ENCODE measurements around the gene MX2.
"Not testable (repeated sequence)": the region's sequence is repeated elsewhere in the genome, so short reads cannot be mapped to it uniquely, and the experiment has no call there.

The MX2 gene

DNA sequence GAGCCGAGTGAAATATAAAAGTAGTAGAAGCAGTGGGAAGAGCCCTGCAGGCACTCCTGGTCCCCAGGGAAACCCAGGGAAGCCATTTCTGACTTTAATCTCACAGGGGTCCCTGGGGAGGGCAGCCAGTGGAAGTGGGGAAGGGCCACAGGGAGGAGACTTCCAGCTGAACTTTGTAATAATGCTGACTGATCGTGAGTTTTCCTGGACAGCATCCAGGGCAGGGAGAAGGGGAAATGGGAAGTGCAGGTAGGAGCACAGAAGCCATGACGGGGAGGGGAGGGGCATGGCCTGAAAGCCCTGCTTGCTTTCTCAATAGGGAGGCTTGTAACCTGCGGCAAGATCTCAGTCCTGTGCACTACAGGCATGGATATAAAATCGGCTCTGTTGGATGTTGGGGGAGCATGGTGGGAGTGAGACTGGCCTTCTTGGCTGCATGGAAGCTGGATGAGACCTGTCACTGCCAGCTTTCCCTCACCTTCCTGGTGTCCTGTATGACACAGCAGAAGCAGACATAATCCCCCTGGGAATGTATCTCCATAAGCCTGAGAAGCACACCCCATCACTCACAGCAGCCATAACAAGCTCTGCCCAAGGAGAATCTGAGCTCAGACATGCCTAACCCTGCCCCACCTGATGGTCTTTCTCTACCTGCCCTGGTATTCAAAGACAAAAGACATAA is 49.1 kb downstream of the MX2 start:
- DNase-seq (ENCODE audit: low spot score) (no peak), FAIRE-seq (no peak)

GRCh38 chr21:41411449-41412089 is 49.7 kb downstream of the MX2 start:
- FAIRE-seq: no peak
- DNase-seq (ENCODE audit: low spot score): no peak

DNA sequence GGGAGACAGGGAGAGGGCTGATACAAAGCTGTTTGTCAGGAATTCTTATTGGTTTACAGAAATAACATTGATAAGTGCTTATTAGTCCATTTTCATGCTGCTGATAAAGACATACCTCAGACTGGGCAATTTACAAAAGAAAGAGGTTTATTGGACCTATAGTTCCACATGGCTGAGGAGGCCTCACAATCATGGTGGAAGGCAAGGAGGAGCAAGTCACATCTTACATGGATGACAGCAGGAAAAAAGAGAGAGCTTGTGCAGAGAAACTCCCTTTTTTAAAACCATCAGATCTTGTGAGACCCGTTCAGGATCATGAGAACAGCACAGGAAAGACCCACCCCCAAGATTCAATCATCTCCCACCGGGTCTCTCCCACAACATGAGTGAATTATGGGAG is 55.7 kb downstream of the MX2 start:
- DNase-seq (ENCODE audit: low spot score); FAIRE-seq: not testable (repeated sequence)

DNA sequence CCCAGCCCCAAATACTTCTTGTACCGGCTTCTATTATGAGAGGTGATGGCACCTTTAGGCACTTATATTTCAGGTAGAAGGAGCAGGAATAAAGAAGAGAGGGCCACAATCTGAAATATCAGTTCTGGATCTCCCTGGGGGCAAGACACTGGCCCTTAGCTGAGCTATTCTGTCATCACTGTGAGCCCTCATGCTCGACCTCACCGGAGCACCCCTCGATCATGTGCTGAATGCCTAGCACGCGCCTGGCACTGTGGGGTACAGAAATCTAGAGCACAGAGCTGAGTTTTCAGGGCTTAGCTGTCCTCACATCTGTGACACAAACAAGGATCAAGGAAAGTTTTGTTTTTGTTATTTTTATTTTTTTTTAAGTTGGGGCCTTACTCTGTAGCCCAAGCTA is 56.6 kb downstream of the MX2 start:
- DNase-seq (ENCODE audit: low spot score) (no peak), FAIRE-seq (no peak)

GRCh38 chr21:41418956-41419680 is 57.3 kb downstream of the MX2 start:
- DNase-seq (ENCODE audit: low spot score): no peak
- FAIRE-seq: no peak

- FAIRE-seq: no peak
Measured at GRCh38 chr21:41419921-41420862, 58.4 kb downstream of the MX2 start.

GRCh38 chr21:41420998-41421397 is 59.2 kb downstream of the MX2 start:
- not testable (repeated sequence) for FAIRE-seq; DNase-seq (ENCODE audit: low spot score)

More at GRCh38 chr21:41419921-41420862, 58.4 kb downstream of the MX2 start:
- DNase-seq (ENCODE audit: low spot score): peak; percentile 44

- FAIRE-seq: no peak
- DNase-seq (ENCODE audit: low spot score): no peak
Measured at GRCh38 chr21:41422546-41423304, 60.9 kb downstream of the MX2 start.

DNA sequence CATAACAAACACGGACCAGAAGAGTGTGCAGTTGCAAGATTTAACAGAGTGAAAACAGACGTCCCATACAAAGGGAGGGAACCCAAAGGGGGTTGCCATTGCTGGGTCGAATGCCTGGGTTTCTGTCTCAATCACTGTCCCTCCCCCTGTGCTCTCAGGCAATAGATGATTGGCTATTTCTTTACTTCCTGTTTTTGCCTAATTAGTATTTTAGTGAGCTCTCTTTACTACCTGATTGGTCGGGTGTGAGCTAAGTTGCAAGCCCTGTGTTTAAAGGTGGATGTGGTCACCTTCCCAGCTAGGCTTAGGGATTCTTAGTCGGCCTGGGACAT is 61.4 kb downstream of the MX2 start:
- not testable (repeated sequence) for FAIRE-seq; DNase-seq (ENCODE audit: low spot score)

DNA sequence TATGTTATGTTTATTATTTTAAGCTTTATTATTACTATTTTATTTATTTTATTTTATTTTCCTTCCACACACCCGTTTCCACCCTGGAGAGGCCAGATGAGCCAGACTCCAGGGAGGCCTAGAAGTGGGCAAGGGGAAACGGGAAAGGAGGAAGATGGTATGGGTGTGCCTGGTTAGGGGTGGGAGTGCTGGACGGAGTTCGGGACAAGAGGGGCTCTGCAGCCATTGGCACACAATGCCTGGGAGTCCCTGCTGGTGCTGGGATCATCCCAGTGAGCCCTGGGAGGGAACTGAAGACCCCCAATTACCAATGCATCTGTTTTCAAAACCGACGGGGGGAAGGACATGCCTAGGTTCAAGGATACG is 63.7 kb downstream of the MX2 start:
- DNase-seq (ENCODE audit: low spot score): no peak
- FAIRE-seq: no peak

DNA sequence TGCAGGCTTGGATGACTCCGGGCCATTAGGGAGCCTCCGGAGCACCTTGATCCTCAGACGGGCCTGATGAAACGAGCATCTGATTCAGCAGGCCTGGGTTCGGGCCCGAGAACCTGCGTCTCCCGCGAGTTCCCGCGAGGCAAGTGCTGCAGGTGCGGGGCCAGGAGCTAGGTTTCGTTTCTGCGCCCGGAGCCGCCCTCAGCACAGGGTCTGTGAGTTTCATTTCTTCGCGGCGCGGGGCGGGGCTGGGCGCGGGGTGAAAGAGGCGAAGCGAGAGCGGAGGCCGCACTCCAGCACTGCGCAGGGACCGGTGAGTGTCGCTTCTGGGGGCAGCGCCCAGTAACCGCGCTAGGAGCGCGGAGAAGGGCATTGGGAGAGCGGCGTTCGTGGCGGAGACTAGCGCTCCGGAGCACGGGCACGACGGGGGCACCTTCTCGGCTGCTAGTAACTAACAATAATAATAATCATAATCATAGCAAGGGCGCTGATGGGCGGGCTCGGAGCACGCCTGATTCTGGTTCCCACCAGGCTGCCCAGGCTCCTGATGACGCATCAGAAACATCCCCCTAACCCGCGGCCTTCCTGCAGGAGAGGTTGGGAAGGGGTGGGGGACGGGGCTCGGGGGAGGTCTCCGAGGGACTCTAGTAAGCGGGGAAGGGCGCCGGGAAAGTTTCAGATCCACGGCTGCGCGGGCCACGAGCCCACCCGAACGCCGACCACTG is 64.3 kb downstream of the MX2 start, which contains the start of gene MX1:
MX1 (plus strand) TSS at position 286 of the 722 bp plus-strand sequence. CDS start 5,832 bp downstream, outside the sequence.
- FAIRE-seq: no peak
- DNase-seq (ENCODE audit: low spot score): no peak

DNA sequence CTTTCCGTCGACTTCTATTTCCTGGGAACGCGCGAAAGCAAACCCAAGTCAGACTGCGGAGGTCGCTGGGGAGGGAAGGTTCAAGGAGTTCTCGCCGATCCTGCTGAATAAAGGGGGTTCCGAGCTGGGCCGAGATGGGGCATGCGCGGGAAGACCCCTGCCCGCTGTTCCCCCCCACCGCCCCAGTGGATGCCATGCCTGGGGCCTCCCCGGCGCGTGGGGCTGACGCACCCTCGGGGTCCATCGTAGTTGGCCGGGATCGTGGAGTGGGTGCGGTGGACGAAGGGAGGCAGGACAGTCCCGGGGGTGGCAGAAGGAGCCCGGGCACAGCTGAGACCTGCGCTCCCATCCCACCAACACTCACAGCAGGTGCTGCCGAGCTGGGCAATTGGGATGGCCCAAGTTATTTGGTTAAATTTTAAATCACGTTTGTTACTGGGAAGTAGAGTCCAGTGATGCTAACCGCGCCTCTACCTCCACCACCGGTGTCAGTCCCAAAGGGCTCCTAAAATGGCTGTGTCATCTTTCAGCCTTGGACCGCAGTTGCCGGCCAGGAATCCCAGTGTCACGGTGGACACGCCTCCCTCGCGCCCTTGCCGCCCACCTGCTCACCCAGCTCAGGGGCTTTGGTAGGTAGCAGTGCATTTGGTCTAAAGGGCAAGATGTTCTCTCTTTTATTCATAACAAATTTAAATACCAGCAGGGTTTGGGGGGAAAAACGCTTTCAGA is 65.0 kb downstream of the MX2 start:
- no peak for FAIRE-seq

DNA sequence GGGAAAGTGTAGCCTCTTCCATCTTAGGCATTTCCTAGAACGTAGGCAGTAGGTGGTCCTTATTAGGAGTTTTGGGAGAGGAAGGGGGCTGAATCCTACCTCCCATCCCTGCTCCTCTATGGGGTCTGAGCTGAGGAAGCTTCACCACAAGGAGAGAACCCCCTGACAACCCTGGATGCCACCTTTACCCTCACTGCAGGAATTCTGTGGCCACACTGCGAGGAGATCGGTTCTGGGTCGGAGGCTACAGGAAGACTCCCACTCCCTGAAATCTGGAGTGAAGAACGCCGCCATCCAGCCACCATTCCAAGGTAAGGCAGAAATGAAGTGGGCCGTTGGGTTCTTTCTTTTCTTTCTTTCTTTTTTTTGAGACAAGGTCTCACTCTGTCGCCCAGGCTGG is 65.7 kb downstream of the MX2 start:
- no peak for FAIRE-seq
- DNase-seq (ENCODE audit: low spot score): no peak

More for the DNA sequence above, 65.0 kb downstream of the MX2 start:
- DNase-seq (ENCODE audit: low spot score): no peak

DNA sequence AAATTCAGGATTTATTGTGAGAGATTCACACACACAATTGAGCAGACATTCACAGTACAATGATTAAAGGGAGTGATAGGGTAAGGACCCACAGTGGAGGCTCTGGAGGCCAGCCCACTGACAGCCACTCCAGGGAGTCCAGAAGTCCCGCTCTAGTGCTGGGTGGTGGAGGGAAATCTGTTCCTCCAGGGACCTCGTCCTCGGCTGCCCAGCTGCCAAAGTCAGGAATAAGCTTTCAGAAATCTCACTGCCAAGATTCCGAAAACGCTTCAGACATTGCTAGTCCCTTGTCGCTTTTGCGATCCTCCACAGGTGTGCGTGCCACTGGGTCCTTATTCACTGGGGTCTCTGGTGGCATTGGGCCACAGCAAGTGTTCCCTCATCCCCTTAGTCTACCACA is 66.5 kb downstream of the MX2 start:
- DNase-seq (ENCODE audit: low spot score) (no peak), FAIRE-seq (no peak)

DNA sequence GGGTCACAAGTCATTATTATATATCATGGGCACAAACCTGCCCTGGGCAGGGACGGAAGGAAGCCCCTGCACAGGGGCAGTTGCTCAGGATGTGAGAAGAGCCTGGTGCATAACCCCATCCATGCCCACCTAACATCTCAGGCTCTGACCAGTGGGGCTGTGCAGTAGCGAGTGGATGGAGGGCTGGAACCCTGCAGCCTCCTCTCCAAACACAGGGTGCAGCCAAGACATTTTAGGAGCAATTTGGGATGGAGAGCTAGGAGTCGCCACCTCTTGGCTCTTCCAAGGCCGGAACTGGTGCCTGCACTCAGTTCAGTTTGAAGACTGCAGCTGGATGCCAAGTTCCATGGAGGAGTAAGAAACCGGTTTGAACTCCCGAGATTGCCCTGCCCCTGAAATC is 67.0 kb downstream of the MX2 start:
- DNase-seq (ENCODE audit: low spot score): no peak
- no peak for FAIRE-seq

DNA sequence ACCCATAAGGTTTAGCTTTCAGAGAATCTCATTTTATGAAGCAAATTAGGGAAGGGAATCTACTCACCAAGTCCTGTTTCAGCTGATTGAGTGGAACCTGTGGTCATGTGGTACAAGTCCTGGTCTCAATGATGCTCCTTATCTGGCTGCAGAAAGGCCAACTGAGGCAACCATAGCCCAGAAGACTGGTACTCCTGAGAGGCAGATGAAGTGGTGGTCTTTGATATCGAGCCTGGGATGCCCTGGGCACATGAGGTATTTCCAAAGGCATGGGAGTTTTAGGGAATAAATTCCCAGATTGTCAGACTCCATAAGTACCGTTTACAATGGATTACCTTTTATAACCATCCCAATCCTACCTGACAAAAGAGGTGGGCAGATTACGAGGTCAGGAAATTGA is 67.5 kb downstream of the MX2 start:
- FAIRE-seq: no peak
- DNase-seq (ENCODE audit: low spot score): no peak

DNA sequence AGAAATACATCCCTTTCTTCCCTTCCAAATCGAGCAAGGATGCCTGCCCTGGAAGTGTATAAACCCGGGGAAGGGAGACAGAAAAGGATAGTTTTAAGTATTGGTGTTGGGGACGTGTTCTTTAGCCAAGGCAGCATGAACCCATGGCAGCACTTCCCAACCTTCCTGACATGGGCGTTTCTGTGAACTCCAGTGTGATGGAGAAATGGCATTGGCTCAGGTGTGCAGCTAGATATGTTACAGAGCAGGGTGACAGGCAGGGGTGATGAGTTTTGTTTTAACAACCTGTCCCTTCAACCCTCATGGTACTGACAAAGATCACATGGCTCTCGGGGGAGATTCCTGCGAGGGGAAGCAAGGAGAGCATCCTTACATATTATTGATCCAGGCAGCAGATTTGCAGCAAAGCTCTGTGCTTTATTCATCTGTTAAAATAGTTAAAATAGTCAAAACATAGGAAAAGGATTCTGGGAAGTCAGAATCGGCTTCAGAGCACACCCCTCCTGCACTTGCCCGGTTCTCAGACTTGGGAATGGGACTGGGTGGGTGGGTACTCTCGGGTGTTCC is 68.2 kb downstream of the MX2 start:
- DNase-seq (ENCODE audit: low spot score): no peak
- FAIRE-seq: no peak

- no peak for FAIRE-seq
- no peak for DNase-seq (ENCODE audit: low spot score)
Measured at GRCh38 chr21:41431788-41432548, 70.1 kb downstream of the MX2 start.

All from urothelium cell line (cell line).